Lower lobe of right lung (tissue), 2 donors: ENCODE measurements around the gene SLC24A3. TPM values are rescaled to one million over a fixed set of nuclear protein-coding genes. Genes with fewer than 3 reads are reported as not detected.
A peak's percentile ranks its signal among the peaks of the same experiment; 100 is the strongest.

Experiments
- ATAC-seq, 2 donors: fragments of 200-7000 bp; cut with Tn5 transposase; one replicate each; pipeline ENCODE4 v1.9.1; 2020 to 2022; ENCODE audit warnings: mild to moderate bottlenecking in 2 of 2, moderate library complexity in 2 of 2
- DNase-seq: peaks from one replicate; pipeline ENCODE4 v3.0.0-alpha.2; 2020
- H3K27ac ChIP-seq: fragments of 200-600 bp; one replicate; pipeline ENCODE4 v1.8.0; 2022
- H3K27me3 ChIP-seq: fragments of 200-600 bp; one replicate; pipeline ENCODE4 v1.8.0; 2022; ENCODE audit warnings: low read depth
- H3K36me3 ChIP-seq: fragments of 200-600 bp; one replicate; pipeline ENCODE4 v1.8.0; 2022; ENCODE audit warnings: mild to moderate bottlenecking
- H3K4me1 ChIP-seq: fragments of 200-600 bp; one replicate; pipeline ENCODE4 v1.8.0; 2022
- H3K4me3 ChIP-seq: fragments of 200-600 bp; one replicate; pipeline ENCODE4 v1.8.0; 2022; ENCODE audit warnings: mild to moderate bottlenecking
- H3K9me3 ChIP-seq: fragments of 200-600 bp; one replicate; pipeline ENCODE4 v1.8.0; 2022
- CTCF ChIP-seq: fragments of 200-600 bp; IDR thresholded peaks from one replicate; pipeline ENCODE4 v1.8.0; 2022; ENCODE audit warnings: antibody characterized with exemption, mild to moderate bottlenecking
- intact Hi-C: fragments of 100-400 bp; cut with DNase I; formaldehyde crosslinking; loops from one replicate; pipeline ENCODE4 v1.11.0; 2022
- total RNA-seq: library from RNA; stranded (reverse); fragmentation: NEBNext Ultra II Directional; extraction: Animal tissue kit (Norgen Biotek cat#: 25700); gene quantifications from one replicate; pipeline ENCODE4 v1.2.1, GENCODE V29; 2021
- donor health status: DM: no; HTN: yes; CAD: no; lungs with severe emphysema.

The SLC24A3 gene
- total RNA-seq, 1 donor from 2014 or later: 7.9 TPM

GRCh38 chr20:19222520-19223040 is 10.1 kb downstream of the SLC24A3 start:
- intact Hi-C loops: no loop called here
- H3K4me1 ChIP-seq: no peaks in the 10 kb centered on the region
- no peak for DNase-seq
- no peak overlapping the region for H3K4me3 ChIP-seq
- no peaks in the 10 kb centered on the region for H3K27me3 ChIP-seq
- no peak for ATAC-seq
- H3K36me3 ChIP-seq: no peaks in the 10 kb centered on the region
- H3K27ac ChIP-seq: no peak overlapping the region
- H3K9me3 ChIP-seq: peaks cover 5% of the 10 kb centered on the region
- TF ChIP-seq CTCF: no peak

- Histone ChIP-seq H3K36me3 (no peaks in the 10 kb centered on the region), H3K27me3 (no peaks in the 10 kb centered on the region)
- intact Hi-C loops: no loop called here
Measured at GRCh38 chr20:19223640-19224039, 11.2 kb downstream of the SLC24A3 start.

GRCh38 chr20:19231359-19232035 is 19.1 kb downstream of the SLC24A3 start:
- no peak overlapping the region for H3K27ac ChIP-seq
- ATAC-seq (no peak), DNase-seq (no peak)
- H3K4me1 ChIP-seq: no peaks in the 10 kb centered on the region
- H3K9me3 ChIP-seq: no peaks in the 10 kb centered on the region
- intact Hi-C loops: no loop called here
- no peak overlapping the region for H3K4me3 ChIP-seq
- H3K36me3 ChIP-seq: no peaks in the 10 kb centered on the region
- TF ChIP-seq CTCF: no peak
- H3K27me3 ChIP-seq: no peaks in the 10 kb centered on the region

More at GRCh38 chr20:19223640-19224039, 11.2 kb downstream of the SLC24A3 start:
- no peak for ATAC-seq
- DNase-seq: no peak
- Histone ChIP-seq H3K9me3 (peaks cover 5% of the 10 kb centered on the region), H3K4me3 (no peak overlapping the region), H3K4me1 (no peaks in the 10 kb centered on the region), H3K27ac (no peak overlapping the region)
- TF ChIP-seq CTCF: no peak

GRCh38 chr20:19232997-19233794 is 20.8 kb downstream of the SLC24A3 start:
- Histone ChIP-seq H3K4me1 (no peaks in the 10 kb centered on the region), H3K36me3 (no peaks in the 10 kb centered on the region), H3K4me3 (no peak overlapping the region), H3K27me3 (no peaks in the 10 kb centered on the region), H3K27ac (no peak overlapping the region), H3K9me3 (no peaks in the 10 kb centered on the region)
- ATAC-seq: peak in 1 of 2 donors; percentile 64
- no peak for TF ChIP-seq CTCF
- intact Hi-C loops: no loop called here
- no peak for DNase-seq

- ATAC-seq (no peak), DNase-seq (no peak)
- Histone ChIP-seq H3K27me3 (no peaks in the 10 kb centered on the region), H3K27ac (no peak overlapping the region), H3K9me3 (no peaks in the 10 kb centered on the region), H3K36me3 (no peaks in the 10 kb centered on the region), H3K4me1 (no peaks in the 10 kb centered on the region), H3K4me3 (no peak overlapping the region)
- TF ChIP-seq CTCF: no peak
- intact Hi-C loops: no loop called here
Measured at GRCh38 chr20:19236371-19237055, 24.1 kb downstream of the SLC24A3 start.
